Activated naive CD8-positive, alpha-beta T cell treated with anti-CD3 and anti-CD28 coated beads, Interleukin-2, amount 10 ng/mL, durations not matched to agents 7 days and 5 days (primary cell): Measurements from ENCODE around the gene RNF151. TPM values are rescaled to one million over a fixed set of nuclear protein-coding genes. Genes with fewer than 3 reads are reported as not detected.
A peak's percentile ranks its signal among the peaks of the same experiment; 100 is the strongest.
"Not testable (repeated sequence)": the region's sequence is repeated elsewhere in the genome, so short reads cannot be mapped to it uniquely, and the experiment has no call there.

Source experiments
- ATAC-seq: fragments of 150-1000 bp; cut with Tn5 transposase; one replicate; pipeline ENCODE4 v1.10.0; 2021; ENCODE audit warnings: low read depth, moderate library complexity
- POLR2A ChIA-PET: fragments of 350-600 bp; sonication (Branson Sonifier 250); formaldehyde crosslinking; loops from one replicate; lab custom pipeline; 2021; ENCODE audit warnings: antibody characterized with exemption; lab: Charles Lee
- DNase-seq: peaks from one replicate; pipeline ENCODE4 v3.0.0; 2021
- H3K27ac Mint-ChIP-seq: one replicate; pipeline ENCODE4 v1.8.0; 2022; ENCODE audit warnings: mild to moderate bottlenecking, mixed read lengths
- H3K27me3 Mint-ChIP-seq: one replicate; pipeline ENCODE4 v1.8.0; 2022; ENCODE audit warnings: mild to moderate bottlenecking, moderate library complexity, mixed read lengths
- H3K36me3 Mint-ChIP-seq: one replicate; pipeline ENCODE4 v1.8.0; 2021; ENCODE audit warnings: mild to moderate bottlenecking, mixed read lengths
- H3K4me1 Mint-ChIP-seq: one replicate; pipeline ENCODE4 v1.8.0; 2021; ENCODE audit warnings: mixed read lengths
- H3K4me3 Mint-ChIP-seq: one replicate; pipeline ENCODE4 v1.8.0; 2022; ENCODE audit warnings: mild to moderate bottlenecking, moderate library complexity, mixed read lengths
- H3K9me3 Mint-ChIP-seq: one replicate; pipeline ENCODE4 v1.8.0; 2021; ENCODE audit warnings: mixed read lengths
- total RNA-seq, 2 experiments: library from RNA; stranded (reverse); gene quantifications; one replicate each; pipeline ENCODE4 v1.2.3, GENCODE V29; 2021

The RNF151 gene
- total RNA-seq, 2 experiments from 2014 or later, result not detected

DNA sequence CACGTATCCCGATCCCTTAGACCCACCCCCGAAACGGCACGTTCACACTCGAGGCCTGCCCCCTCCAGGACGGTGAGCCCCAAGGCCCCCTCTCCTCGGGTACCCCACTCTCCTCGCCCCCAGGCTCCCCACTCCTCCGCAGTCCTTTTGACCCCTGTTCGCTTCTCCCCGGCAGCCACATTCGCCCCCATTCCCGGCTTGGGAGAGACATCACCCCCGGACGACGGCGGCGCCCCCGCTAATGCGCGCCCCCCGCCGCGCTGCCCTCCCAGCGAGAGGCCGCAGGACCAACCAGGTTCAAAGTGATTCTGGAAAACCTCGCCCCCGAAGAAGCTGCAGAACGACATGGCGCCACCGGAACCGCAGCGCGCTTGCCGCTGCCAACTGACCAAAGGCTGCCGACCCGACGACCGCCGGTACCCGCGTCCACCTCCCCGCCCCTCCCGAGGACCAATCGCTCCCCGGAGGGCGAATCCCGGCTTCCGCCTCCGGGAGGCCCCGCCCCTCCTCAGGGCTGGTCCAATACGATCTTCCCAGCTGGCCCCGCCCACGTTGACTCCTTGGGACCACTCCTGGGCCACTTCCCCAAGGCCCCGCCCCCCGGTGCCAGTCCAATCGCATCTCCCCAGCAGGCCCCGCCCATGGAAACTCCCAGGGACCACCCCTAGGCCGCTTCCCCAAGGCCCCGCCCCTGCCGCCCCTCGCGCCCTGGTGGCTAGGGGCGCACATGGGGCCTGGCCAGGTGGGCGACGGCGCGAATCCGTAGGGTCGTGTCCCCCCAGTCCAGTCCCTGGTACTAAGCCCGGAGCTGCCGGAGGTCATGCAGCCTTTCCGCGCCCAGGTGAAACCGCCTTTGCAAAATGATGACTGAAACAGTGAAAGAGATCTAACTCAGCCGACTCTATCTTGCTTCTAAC is 23.6 kb upstream of the RNF151 start, which contains the start of gene MSRB1:
Gene MSRB1, minus strand, starts transcription at position 390 of the 917 bp plus-strand sequence. Its CDS starts 43 bp downstream, at position 347.
- peak; percentile 95 for ATAC-seq
- Mint-ChIP-seq H3K27ac (peak within 1 kb of the TSS; percentile 69), H3K9me3 (no peaks in the 10 kb centered on the region), H3K4me3 (peak within 1 kb of the TSS; percentile 85), H3K27me3 (no peaks in the 10 kb centered on the region), H3K36me3 (no peaks in the 10 kb centered on the region), H3K4me1 (peaks cover 10% of the 10 kb centered on the region)
- peak; percentile 100 for DNase-seq
- POLR2A ChIA-PET, result interaction anchor here (0.6 to 3.2 kb wide), 5 partner anchors 14 to 271 kb away, joined by 3 to 30 read pairs (median 4); partner anchors contain the start of genes NDUFB10, RNF151 and RPS2

DNA sequence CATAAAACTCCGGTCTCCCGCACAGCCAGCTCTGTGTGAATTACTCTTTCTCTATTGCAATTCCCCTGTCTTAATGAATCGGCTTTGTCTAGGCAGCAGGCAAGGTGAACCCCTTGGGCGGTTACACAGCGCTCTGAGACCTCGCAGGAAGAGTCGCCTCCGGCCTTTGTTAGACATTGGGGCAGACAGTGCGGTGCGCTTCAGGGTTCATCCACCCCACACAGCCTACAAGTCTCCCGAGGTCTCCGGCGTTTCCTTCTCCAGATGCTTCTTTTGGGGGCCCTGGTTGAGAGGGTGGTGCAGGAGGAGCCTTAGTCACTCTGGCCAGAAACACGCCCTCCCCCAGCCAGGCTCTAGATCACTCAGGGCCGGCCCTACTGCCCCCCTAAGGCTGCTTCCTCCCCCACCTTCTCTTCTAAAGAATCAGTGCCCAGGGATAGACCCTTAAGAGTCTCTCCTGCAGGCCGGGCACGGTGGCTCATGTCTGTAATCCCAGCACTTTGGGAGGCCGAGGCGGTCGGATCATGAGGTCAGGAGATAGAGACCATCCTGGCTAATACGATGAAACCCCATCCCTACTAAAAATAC is 21.9 kb upstream of the RNF151 start:
- no peaks in the 10 kb centered on the region for H3K36me3 Mint-ChIP-seq
- H3K27me3 Mint-ChIP-seq, result no peaks in the 10 kb centered on the region
- H3K4me3 Mint-ChIP-seq, result peak overlapping the region; percentile 21
- peaks cover 10% of the 10 kb centered on the region for H3K4me1 Mint-ChIP-seq
- no peak overlapping the region for H3K27ac Mint-ChIP-seq
- no peak for DNase-seq
- POLR2A ChIA-PET, result interaction anchor here (0.7 to 1.9 kb wide), 2 partner anchors 16 to 36 kb away, joined by 3 to 4 read pairs; no protein-coding TSS in a partner anchor
- no peaks in the 10 kb centered on the region for H3K9me3 Mint-ChIP-seq
- ATAC-seq, result no peak

DNA sequence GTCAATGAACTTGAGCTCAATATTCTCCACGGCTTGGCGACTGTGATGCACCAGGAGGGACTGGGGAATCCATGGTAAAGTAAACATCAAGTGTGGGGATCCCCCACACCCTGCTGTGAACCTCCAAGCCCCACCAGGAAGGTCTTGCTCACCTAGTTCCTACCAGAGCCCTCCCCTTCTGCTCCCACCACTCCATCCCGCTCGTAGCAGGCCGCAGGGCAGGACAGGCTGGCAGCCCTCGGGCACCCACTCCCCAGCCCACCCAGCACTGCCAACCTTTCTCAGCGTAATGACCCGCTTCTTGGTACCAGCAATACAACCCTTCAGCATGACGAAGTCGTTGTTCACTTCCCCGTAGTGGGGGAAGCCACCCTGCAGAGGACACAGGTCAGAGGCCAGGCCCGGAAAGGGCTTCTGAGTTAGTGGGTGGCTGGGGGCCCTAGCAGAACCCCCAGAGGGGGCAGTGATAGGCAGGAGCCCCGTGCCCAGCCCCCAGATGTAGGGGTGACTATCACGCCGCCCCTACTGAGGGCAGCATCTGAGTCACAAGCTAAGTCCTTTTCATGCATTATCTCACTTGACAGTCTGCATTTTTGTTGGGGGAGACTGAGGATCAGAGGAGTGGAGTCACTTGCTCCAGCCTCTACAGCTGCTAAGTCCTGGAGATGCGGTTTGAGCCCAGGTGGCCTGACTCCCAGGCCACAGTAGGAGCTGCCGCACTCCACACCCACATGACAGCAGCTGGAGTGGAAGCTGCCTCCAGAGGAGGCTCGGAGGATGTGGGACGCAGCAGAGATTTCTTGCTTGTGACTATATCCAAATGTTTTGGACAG is 20.9 kb upstream of the RNF151 start:
- Mint-ChIP-seq H3K9me3 (no peaks in the 10 kb centered on the region), H3K36me3 (no peaks in the 10 kb centered on the region), H3K4me1 (peaks cover 10% of the 10 kb centered on the region), H3K4me3 (no peak overlapping the region), H3K27me3 (no peaks in the 10 kb centered on the region), H3K27ac (no peak overlapping the region)
- ATAC-seq (no peak), DNase-seq (no peak)
- POLR2A ChIA-PET, result interaction anchor here (1.8 kb wide), 1 partner anchor 19 kb away, joined by 10 read pairs; the partner anchor contains the start of gene RPS2

DNA sequence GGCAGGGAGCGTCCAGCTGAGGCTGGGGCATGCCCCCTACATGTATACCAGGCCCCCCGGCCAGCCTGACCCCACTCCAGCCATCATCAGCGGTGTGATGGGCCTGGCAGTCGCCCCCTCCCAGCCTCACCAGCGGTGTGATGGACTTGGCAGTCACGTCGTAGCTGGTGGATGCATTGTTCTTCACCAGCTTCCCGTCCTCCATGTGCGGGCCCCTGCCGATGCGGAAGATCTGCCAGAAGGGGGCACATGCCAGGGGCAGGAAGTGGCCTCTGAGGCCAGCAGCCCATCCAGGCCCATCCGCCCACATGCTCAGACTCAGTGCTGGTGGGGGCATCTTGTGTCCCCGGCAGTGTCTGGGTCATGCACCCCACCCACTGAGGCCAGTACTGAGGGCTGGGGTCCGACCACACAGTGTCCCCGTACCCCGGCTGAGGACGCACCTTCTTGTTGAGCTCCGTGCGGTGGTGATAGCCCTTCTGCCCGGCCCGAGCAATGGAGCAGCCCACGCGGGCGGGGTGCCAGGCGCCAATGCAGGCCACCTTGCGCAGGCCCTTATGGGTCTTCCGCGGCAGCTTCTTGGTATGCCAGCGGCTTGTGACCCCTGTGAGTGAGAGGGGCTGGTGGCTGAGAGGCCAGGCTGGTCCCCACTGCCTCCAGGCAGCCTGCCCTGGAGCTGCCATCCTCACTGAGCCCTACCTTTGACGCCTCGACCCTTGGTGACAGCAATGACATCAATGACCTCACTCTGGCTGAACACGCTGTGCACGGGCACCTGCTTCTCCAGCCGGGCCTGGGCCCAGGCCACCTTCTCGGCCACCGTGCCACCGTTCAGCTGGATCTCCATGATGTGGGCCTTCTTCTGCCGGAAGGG is 19.9 kb upstream of the RNF151 start:
- no peak overlapping the region for H3K4me3 Mint-ChIP-seq
- H3K4me1 Mint-ChIP-seq, result peaks cover 10% of the 10 kb centered on the region
- DNase-seq (no peak), ATAC-seq (no peak)
- H3K27me3 Mint-ChIP-seq, result no peaks in the 10 kb centered on the region
- no peaks in the 10 kb centered on the region for H3K36me3 Mint-ChIP-seq
- H3K9me3 Mint-ChIP-seq, result no peaks in the 10 kb centered on the region
- POLR2A ChIA-PET, result interaction anchor here (1.8 kb wide), 1 partner anchor 18 kb away, joined by 10 read pairs; the partner anchor contains the start of gene RPS2
- H3K27ac Mint-ChIP-seq, result no peak overlapping the region

DNA sequence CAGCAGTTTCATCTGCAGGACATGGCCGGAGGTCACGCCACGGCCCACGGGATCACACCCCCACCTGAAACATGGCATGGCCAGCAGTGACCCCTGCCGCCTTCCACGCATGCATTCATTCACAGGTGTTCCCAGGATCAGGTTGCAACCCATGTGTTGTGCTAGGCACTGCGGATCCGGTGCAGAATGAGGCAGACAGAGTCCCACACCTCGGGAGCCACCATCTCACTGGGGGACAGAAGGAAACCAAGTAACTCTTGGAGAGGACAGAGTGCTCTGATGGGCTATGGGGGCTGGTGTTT is 19.3 kb upstream of the RNF151 start:
- H3K9me3 Mint-ChIP-seq, result no peaks in the 10 kb centered on the region
- ATAC-seq, result no peak
- H3K4me3 Mint-ChIP-seq, result no peak overlapping the region
- H3K36me3 Mint-ChIP-seq, result no peaks in the 10 kb centered on the region
- H3K27ac Mint-ChIP-seq, result no peak overlapping the region
- no peaks in the 10 kb centered on the region for H3K27me3 Mint-ChIP-seq
- peaks cover 7% of the 10 kb centered on the region for H3K4me1 Mint-ChIP-seq
- POLR2A ChIA-PET, result no interaction called here
- no peak for DNase-seq

DNA sequence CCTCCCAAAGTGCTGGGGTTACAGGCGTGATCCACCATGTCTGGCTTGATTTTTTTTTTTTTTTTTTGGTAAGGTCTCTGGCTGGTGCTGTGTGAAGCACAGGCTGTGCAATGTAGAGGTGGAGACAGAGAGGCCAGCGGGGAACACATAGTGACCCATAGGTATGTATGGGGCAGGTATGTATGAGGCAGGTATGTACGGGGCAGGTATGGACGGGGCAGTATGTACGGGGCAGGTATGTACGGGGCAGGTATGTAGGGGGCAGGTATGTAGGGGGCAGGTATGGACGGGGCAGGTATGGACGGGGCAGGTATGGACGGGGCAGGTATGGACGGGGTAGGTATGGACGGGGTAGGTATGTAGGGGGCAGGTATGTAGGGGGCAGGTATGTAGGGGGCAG is 17.1 kb upstream of the RNF151 start:
- no peak overlapping the region for H3K4me3 Mint-ChIP-seq
- no peak for ATAC-seq
- H3K27ac Mint-ChIP-seq, result no peak overlapping the region
- H3K4me1 Mint-ChIP-seq, result no peaks in the 10 kb centered on the region
- no peak for DNase-seq
- H3K9me3 Mint-ChIP-seq, result no peaks in the 10 kb centered on the region
- POLR2A ChIA-PET, result interaction anchor here (3.7 kb wide), 1 partner anchor 16 kb away, joined by 16 read pairs; the partner anchor contains the start of gene RPS2
- H3K36me3 Mint-ChIP-seq, result no peaks in the 10 kb centered on the region
- H3K27me3 Mint-ChIP-seq, result peaks cover 2% of the 10 kb centered on the region

DNA sequence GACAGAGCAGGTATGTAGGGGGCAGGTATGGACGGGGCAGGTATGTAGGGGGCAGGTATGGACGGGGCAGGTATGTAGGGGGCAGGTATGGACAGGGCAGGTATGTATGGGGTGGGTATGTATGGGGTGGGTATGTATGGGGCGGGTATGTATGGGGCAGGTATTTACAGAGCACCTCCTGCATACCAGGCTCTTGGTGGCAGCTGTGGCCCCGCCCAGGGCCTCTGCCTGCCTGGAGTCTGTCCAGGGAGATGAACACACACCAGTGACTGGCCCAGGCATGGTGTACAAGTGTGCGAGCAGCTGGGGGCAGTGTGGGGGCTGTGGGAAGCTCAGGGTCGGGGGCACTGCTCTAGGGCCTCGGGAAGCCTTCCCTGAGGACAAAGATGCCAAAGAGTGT is 16.6 kb upstream of the RNF151 start:
- ATAC-seq (no peak), DNase-seq (no peak)
- no peak overlapping the region for H3K4me3 Mint-ChIP-seq
- H3K9me3 Mint-ChIP-seq, result no peaks in the 10 kb centered on the region
- no peaks in the 10 kb centered on the region for H3K36me3 Mint-ChIP-seq
- H3K27ac Mint-ChIP-seq, result no peak overlapping the region
- H3K27me3 Mint-ChIP-seq, result peaks cover 2% of the 10 kb centered on the region
- POLR2A ChIA-PET, result interaction anchor here (0.7 to 3.7 kb wide), 2 partner anchors 15 to 21 kb away, joined by 3 to 16 read pairs; partner anchors contain the start of gene RPS2
- H3K4me1 Mint-ChIP-seq, result no peaks in the 10 kb centered on the region

DNA sequence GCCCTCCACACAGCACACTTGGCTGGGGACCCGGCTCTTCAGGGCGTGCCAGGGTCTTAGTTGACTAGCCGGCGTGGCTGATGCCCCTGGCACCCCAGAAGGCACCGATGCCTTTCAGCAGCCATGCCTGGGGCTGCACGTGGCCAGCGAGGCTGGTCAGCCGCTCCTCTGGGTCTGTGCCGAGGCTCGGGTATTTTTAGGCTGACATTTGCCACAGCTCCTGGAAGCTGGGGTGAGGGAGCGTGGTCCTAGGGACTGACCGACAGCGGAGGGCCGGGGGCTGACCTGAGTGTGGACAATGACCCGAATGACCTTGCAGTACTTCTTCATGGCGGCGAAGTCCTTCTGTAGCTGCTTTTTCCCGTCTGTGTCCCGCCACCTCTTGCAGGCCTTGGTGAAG is 16.1 kb upstream of the RNF151 start:
- H3K27me3 Mint-ChIP-seq, result peaks cover 2% of the 10 kb centered on the region
- H3K4me1 Mint-ChIP-seq, result no peaks in the 10 kb centered on the region
- DNase-seq (no peak), ATAC-seq (no peak)
- no peaks in the 10 kb centered on the region for H3K9me3 Mint-ChIP-seq
- H3K27ac Mint-ChIP-seq, result no peak overlapping the region
- POLR2A ChIA-PET, result interaction anchor here (0.7 to 3.7 kb wide), 2 partner anchors 14 to 21 kb away, joined by 3 to 16 read pairs; partner anchors contain the start of gene RPS2
- H3K4me3 Mint-ChIP-seq, result no peak overlapping the region
- H3K36me3 Mint-ChIP-seq, result no peaks in the 10 kb centered on the region

DNA sequence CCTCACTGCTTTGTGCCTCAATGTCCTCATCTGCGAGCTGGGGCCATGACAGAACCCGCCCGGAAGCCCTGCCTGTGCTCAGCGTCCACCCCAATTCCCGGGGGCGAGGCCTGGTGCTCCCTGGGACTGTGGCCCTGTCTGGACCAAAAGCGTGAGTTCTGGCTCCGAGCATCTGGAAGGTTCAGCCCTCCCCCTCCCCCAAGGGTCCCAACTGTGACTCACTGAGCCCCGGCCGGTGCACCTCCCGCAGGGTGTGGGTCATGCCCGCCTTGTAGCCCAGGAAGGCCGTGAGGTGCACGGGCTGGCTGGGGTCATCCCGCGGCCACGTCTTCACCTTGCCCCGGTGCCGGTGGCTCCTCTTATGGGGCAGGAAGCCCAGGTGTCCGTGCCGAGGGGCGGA is 12.9 kb upstream of the RNF151 start:
- no peaks in the 10 kb centered on the region for H3K9me3 Mint-ChIP-seq
- H3K36me3 Mint-ChIP-seq, result no peaks in the 10 kb centered on the region
- peaks cover 2% of the 10 kb centered on the region for H3K27me3 Mint-ChIP-seq
- H3K4me1 Mint-ChIP-seq, result no peaks in the 10 kb centered on the region
- no peak for ATAC-seq
- DNase-seq, result no peak
- no peak overlapping the region for H3K4me3 Mint-ChIP-seq
- POLR2A ChIA-PET, result interaction anchor here (0.7 to 1.9 kb wide), 2 partner anchors 11 to 18 kb away, joined by 3 to 6 read pairs; partner anchors contain the start of genes RPS2 and TBL3
- H3K27ac Mint-ChIP-seq, result no peak overlapping the region

DNA sequence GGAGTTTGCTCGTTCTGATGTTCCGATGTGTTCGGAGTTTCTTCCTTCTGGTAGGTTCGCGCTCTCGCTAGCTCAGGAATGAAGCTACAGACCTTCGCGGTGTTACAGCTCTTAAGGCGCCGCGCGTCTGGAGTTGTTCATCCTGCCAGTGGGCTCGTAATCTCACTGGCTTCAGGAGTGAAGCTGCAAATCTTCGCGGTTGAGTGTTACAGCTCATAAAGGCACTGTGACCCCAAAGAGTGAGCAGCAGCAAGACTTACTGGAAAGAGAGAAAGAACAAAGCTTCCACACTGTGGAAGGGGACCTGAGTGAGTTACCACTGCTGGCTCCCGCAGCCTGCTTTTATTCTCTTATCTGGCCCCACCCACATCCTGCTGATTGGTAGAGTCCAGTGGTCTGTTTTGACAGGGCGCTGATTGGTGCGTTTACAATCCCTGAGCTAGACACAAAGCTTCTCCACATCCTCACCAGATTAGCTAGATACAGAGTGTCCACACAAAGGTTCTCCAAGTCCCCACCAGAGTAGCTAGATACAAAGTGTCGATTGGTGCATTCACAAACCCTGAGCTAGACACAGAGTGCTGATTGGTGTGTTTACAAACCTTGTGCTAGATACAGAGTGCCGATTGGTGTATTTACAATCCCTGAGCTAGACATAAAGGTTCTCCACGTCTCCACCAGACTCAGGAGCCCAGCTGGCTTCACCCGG is 9.1 kb upstream of the RNF151 start:
- POLR2A ChIA-PET, result interaction anchor here (0.6 to 4.0 kb wide), 2 partner anchors 13 to 359 kb away, joined by 5 to 37 read pairs; partner anchors contain the start of gene TBL3
- DNase-seq, ATAC-seq, H3K27me3 Mint-ChIP-seq, H3K4me3 Mint-ChIP-seq, H3K9me3 Mint-ChIP-seq, H3K27ac Mint-ChIP-seq, H3K36me3 Mint-ChIP-seq: not testable (repeated sequence)
- H3K4me1 Mint-ChIP-seq, result peaks cover 26% of the 10 kb centered on the region

DNA sequence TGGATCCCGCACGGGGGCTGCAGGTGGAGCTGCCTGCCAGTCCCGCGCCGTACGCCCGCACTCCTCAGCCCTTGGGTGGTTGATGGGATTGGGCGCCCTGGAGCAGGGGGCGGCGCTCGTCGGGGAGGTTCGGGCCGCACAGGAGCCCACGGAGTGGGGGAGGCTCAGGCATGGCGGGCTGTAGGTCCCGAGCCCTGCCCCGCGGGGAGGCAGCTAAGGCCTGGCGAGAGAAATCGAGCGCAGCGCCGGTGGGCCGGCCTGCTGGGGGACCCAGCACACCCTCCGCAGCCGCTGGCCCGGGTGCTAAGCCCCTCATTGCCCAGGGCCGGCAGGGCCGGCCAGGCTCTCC is 8.5 kb upstream of the RNF151 start:
- Mint-ChIP-seq H3K36me3 (peaks cover 12% of the 10 kb centered on the region), H3K4me1 (peaks cover 30% of the 10 kb centered on the region)
- not testable (repeated sequence) for DNase-seq, H3K27ac Mint-ChIP-seq, ATAC-seq, H3K4me3 Mint-ChIP-seq, H3K27me3 Mint-ChIP-seq, H3K9me3 Mint-ChIP-seq
- POLR2A ChIA-PET, result interaction anchor here (0.6 to 4.0 kb wide), 2 partner anchors 12 to 358 kb away, joined by 5 to 37 read pairs; partner anchors contain the start of gene TBL3
